DND-41 (cell line): ENCODE measurements around the gene CCDC117.

Experiments used
- EZH2 ChIP-seq: IDR thresholded peaks from 3 replicates; pipeline ENCODE4 v1.6.1; 2012; ENCODE audit warnings: borderline replicate concordance, low read depth, mild to moderate bottlenecking, moderate library complexity, low read length, inconsistent platforms; ENCODE audit not compliant: severe bottlenecking
- TF ChIP-seq, protein P1 (sequence below): IDR thresholded peaks from 2 replicates; pipeline ENCODE4 v1.5.1; 2012; ENCODE audit warnings: borderline replicate concordance, low read length, moderate library complexity, mild to moderate bottlenecking; ENCODE audit not compliant: poor library complexity, severe bottlenecking; ENCODE audit errors: extremely low read depth

DNA sequence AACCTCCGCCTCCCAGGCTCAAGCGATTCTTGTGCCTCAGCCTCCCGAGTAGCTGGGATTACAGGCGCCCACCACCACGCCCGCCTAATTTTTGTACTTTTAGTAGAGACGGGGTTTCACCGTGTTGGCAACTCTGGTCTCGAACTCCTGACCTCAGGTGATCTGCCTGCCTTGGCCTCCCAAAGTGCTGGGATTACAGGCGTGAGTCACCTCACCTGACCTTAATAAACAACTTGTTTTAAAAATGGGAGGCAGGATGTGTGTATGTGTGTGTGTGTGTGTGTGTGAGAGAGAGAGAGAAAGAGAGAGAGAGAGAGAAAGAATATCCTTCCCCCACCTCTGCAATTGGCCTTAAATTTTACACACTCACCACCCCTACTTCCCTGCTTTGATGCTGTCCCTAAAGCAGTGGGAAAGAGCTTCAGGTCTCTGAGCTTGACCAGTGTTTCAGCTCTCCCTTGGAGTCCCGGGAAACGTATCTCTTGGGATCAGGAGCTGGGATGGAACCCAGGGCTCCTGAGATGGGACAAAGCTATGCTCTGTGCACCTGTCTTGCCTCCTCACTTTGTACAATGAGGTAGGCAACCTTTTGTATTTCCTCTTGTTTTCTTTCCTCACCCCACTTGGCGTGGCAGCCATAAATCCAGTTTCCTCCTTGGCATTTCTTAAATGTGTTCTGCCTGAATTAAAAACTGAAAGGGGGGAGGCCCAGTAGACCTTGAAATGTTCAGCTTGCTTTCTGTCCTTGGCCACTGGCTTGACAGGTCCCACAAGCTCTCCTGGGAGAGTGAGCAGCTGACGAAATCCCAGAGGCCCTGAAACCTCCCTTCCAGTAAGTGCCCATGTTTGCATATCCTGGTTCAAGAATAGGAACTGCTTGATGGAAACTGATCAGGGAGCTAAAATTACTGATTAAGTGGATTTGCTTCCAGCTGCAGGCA is 45.7 kb downstream of the CCDC117 start:
- TF ChIP-seq, protein P1, sequence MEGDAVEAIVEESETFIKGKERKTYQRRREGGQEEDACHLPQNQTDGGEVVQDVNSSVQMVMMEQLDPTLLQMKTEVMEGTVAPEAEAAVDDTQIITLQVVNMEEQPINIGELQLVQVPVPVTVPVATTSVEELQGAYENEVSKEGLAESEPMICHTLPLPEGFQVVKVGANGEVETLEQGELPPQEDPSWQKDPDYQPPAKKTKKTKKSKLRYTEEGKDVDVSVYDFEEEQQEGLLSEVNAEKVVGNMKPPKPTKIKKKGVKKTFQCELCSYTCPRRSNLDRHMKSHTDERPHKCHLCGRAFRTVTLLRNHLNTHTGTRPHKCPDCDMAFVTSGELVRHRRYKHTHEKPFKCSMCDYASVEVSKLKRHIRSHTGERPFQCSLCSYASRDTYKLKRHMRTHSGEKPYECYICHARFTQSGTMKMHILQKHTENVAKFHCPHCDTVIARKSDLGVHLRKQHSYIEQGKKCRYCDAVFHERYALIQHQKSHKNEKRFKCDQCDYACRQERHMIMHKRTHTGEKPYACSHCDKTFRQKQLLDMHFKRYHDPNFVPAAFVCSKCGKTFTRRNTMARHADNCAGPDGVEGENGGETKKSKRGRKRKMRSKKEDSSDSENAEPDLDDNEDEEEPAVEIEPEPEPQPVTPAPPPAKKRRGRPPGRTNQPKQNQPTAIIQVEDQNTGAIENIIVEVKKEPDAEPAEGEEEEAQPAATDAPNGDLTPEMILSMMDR: no peak
- no peak for TF ChIP-seq EZH2
